NB4 (cell line): ENCODE results near the gene ANKRD39.

Experiments used
- CTCF ChIP-seq: IDR thresholded peaks from one replicate; pipeline ENCODE4 v1.5.1; 2012; ENCODE audit warnings: low read depth, low read length
- POLR2A ChIP-seq: IDR thresholded peaks from 2 replicates; pipeline ENCODE4 v1.6.1; 2011; ENCODE audit warnings: mild to moderate bottlenecking; ENCODE audit not compliant: insufficient read length; ENCODE audit errors: extremely low read depth

GRCh38 chr2:96841701-96842495 is 15.9 kb downstream of the ANKRD39 start:
- TF ChIP-seq CTCF (no peak), POLR2A (no peak)
